OCI-LY1 (cell line): ENCODE measurements around the gene POLR2C.

ENCODE experiments used
- H2AFZ ChIP-seq: fragments of 200-600 bp; sonication (generic), shearing (Covaris generic); 2 replicates; pipeline ENCODE4 v1.6.0; 2014; ENCODE audit warnings: antibody characterized with exemption, mild to moderate bottlenecking, low read length
- H3F3A ChIP-seq: fragments of 200-600 bp; sonication (generic), shearing (Covaris generic); 2 replicates; pipeline ENCODE4 v1.6.0; 2014; ENCODE audit warnings: mild to moderate bottlenecking, antibody characterized with exemption, low read length, moderate library complexity; ENCODE audit not compliant: insufficient read depth
- H3K27ac ChIP-seq: fragments of 200-600 bp; sonication (generic); 2 replicates; pipeline ENCODE4 v1.5.1; 2014; ENCODE audit warnings: low read length, mixed run types, mild to moderate bottlenecking, low read depth; ENCODE audit not compliant: poor library complexity, severe bottlenecking
- H3K27me3 ChIP-seq: fragments of 200-600 bp; sonication (generic); 2 replicates; pipeline ENCODE4 v1.6.0; 2014; ENCODE audit warnings: antibody characterized with exemption, mild to moderate bottlenecking, low read length, moderate library complexity; ENCODE audit not compliant: insufficient read depth
- H3K36me3 ChIP-seq: fragments of 200-600 bp; sonication (generic); 2 replicates; pipeline ENCODE4 v1.6.1; 2014; ENCODE audit warnings: mild to moderate bottlenecking, antibody characterized with exemption, low read length, moderate library complexity, mixed read lengths; ENCODE audit not compliant: insufficient read depth
- H3K4me1 ChIP-seq: fragments of 200-600 bp; sonication (generic); 2 replicates; pipeline ENCODE4 v1.5.1; 2014; ENCODE audit warnings: mild to moderate bottlenecking, low read length, moderate library complexity; ENCODE audit not compliant: insufficient read depth, severe bottlenecking
- H3K4me2 ChIP-seq: fragments of 200-600 bp; sonication (generic), shearing (Covaris generic); 2 replicates; pipeline ENCODE4 v1.6.1; 2014; ENCODE audit warnings: low read length
- H3K4me3 ChIP-seq: fragments of 200-600 bp; sonication (generic); 2 replicates; pipeline ENCODE4 v1.5.1; 2014; ENCODE audit warnings: low read length, low read depth, mild to moderate bottlenecking, mixed read lengths; ENCODE audit not compliant: poor library complexity, severe bottlenecking
- H3K79me2 ChIP-seq: fragments of 200-600 bp; shearing (Covaris generic); 2 replicates; pipeline ENCODE4 v1.6.1; 2016; ENCODE audit warnings: mixed run types, low read length, mixed read lengths; ENCODE audit not compliant: insufficient read depth
- H3K9ac ChIP-seq: fragments of 200-600 bp; sonication (generic), shearing (Covaris generic); 2 replicates; pipeline ENCODE4 v1.6.1; 2014; ENCODE audit warnings: mild to moderate bottlenecking, low read length, mixed read lengths
- H3K9me2 ChIP-seq: fragments of 200-600 bp; sonication (generic), shearing (Covaris generic); 2 replicates; pipeline ENCODE4 v1.6.1; 2014; ENCODE audit warnings: low read depth, mild to moderate bottlenecking, low read length, mixed read lengths
- H3K9me3 ChIP-seq: fragments of 200-600 bp; shearing (Covaris generic); 2 replicates; pipeline ENCODE4 v1.6.1; 2014; ENCODE audit warnings: low read length, mixed read lengths
- H4K20me1 ChIP-seq: fragments of 200-600 bp; sonication (generic), shearing (Covaris generic); 2 replicates; pipeline ENCODE4 v1.6.0; 2016; ENCODE audit warnings: mild to moderate bottlenecking, low read length; ENCODE audit not compliant: insufficient read depth
- CTCF ChIP-seq: fragments of 200-600 bp; sonication (generic), shearing (Covaris generic); IDR thresholded peaks from 2 replicates; pipeline ENCODE4 v1.5.1; 2017; ENCODE audit warnings: mild to moderate bottlenecking, antibody characterized with exemption, low read length, moderate library complexity, mixed read lengths
- EZH2 ChIP-seq: fragments of 200-600 bp; sonication (generic), shearing (Covaris generic); IDR thresholded peaks from 2 replicates; pipeline ENCODE4 v1.8.0; 2017; ENCODE audit warnings: borderline replicate concordance, mixed run types, mild to moderate bottlenecking, antibody characterized with exemption, low read length, moderate library complexity, mixed read lengths

POLR2C gene

GRCh38 chr16:57477531-57478202, 15.2 kb downstream of the POLR2C start:
- Histone ChIP-seq H2AFZ (no peak overlapping the region), H3K4me2 (no peak overlapping the region), H4K20me1 (no peaks in the 10 kb centered on the region), H3F3A (no peaks in the 10 kb centered on the region), H3K4me3 (no peak overlapping the region), H3K27me3 (no peaks in the 10 kb centered on the region), H3K36me3 (no peaks in the 10 kb centered on the region; the same call in 1 of the 2 replicates), H3K9ac (no peak overlapping the region), H3K79me2 (no peaks in the 10 kb centered on the region), H3K9me3 (no peaks in the 10 kb centered on the region), H3K4me1 (peaks cover 4% of the 10 kb centered on the region), H3K27ac (no peak overlapping the region), H3K9me2 (no peaks in the 10 kb centered on the region)
- no peak for TF ChIP-seq EZH2
- no peak for TF ChIP-seq CTCF

- Histone ChIP-seq H3K4me1 (peaks cover 4% of the 10 kb centered on the region), H3K27ac (no peak overlapping the region), H3K27me3 (0 out of 2 replicates have a peak, but pooled peaks cover 3% of the 10 kb centered on the region), H3K36me3 (no peaks in the 10 kb centered on the region), H3K4me3 (no peak overlapping the region), H3K9me3 (no peaks in the 10 kb centered on the region), H3K9me2 (no peaks in the 10 kb centered on the region), H3F3A (no peaks in the 10 kb centered on the region), H3K9ac (no peak overlapping the region), H3K79me2 (no peaks in the 10 kb centered on the region), H3K4me2 (no peak overlapping the region), H4K20me1 (no peaks in the 10 kb centered on the region), H2AFZ (no peak overlapping the region)
- TF ChIP-seq EZH2 = no peak
- no peak for TF ChIP-seq CTCF
Measured at GRCh38 chr16:57478396-57479204, 16.1 kb downstream of the POLR2C start.

- Histone ChIP-seq H3K4me1 (peaks cover 4% of the 10 kb centered on the region), H2AFZ (no peak overlapping the region), H3K4me2 (no peak overlapping the region; the same call in 1 of the 2 replicates), H3F3A (no peaks in the 10 kb centered on the region), H3K9me2 (no peaks in the 10 kb centered on the region), H4K20me1 (no peaks in the 10 kb centered on the region), H3K36me3 (no peaks in the 10 kb centered on the region), H3K27me3 (0 out of 2 replicates have a peak, but pooled peaks cover 3% of the 10 kb centered on the region), H3K79me2 (no peaks in the 10 kb centered on the region), H3K4me3 (no peak overlapping the region), H3K27ac (no peak overlapping the region), H3K9me3 (no peaks in the 10 kb centered on the region), H3K9ac (no peak overlapping the region)
- no peak for TF ChIP-seq CTCF
- TF ChIP-seq EZH2 = no peak
Measured at GRCh38 chr16:57479205-57479975, 16.9 kb downstream of the POLR2C start.
